MCF 10A (cell line): ENCODE measurements around the gene EIF2B5. TPM values are rescaled to one million over a fixed set of nuclear protein-coding genes. Genes with fewer than 3 reads are reported as not detected.
A peak's percentile ranks its signal among the peaks of the same experiment; 100 is the strongest.

Source experiments
- BruUV-seq: library from RNA; stranded (reverse); fragments of 400-500 nt; replicated peaks from 2 replicates; lab custom pipeline; 2021; lab: Mats Ljungman, UMichigan
- CTCF ChIA-PET: fragments of 300-600 bp; sonication (Branson Sonifier 250); formaldehyde crosslinking; extraction: SDS; loops from one replicate; lab custom pipeline; 2021; ENCODE audit warnings: antibody characterized with exemption, inconsistent platforms; lab: Yijun Ruan, JAX
- POLR2A ChIA-PET: fragments of 300-600, 350-650 bp; sonication (Branson Sonifier 250); formaldehyde crosslinking; extraction: SDS; loops from one replicate; lab custom pipeline; 2020; ENCODE audit warnings: antibody characterized with exemption, inconsistent platforms; lab: Yijun Ruan, JAX
- DNase-seq: peaks from one replicate; pipeline ENCODE4 v3.0.0-alpha.2; 2018; ENCODE audit not compliant: unreplicated experiment
- H3K27ac Mint-ChIP-seq: one replicate; pipeline ENCODE4 v1.8.0; 2022; ENCODE audit warnings: mild to moderate bottlenecking, low read depth, mixed read lengths; ENCODE audit not compliant: unreplicated experiment
- H3K27me3 Mint-ChIP-seq: one replicate; pipeline ENCODE4 v1.8.0; 2022; ENCODE audit warnings: mixed read lengths; ENCODE audit not compliant: insufficient read depth, unreplicated experiment
- H3K36me3 Mint-ChIP-seq: one replicate; pipeline ENCODE4 v1.8.0; 2022; ENCODE audit warnings: mild to moderate bottlenecking, moderate library complexity, mixed read lengths; ENCODE audit not compliant: insufficient read depth, unreplicated experiment
- H3K4me1 Mint-ChIP-seq: one replicate; pipeline ENCODE4 v1.8.0; 2022; ENCODE audit warnings: mixed read lengths; ENCODE audit not compliant: insufficient read depth, unreplicated experiment
- H3K4me3 Mint-ChIP-seq: one replicate; pipeline ENCODE4 v1.8.0; 2022; ENCODE audit warnings: mild to moderate bottlenecking, moderate library complexity, mixed read lengths; ENCODE audit not compliant: unreplicated experiment
- H3K9me3 Mint-ChIP-seq: one replicate; pipeline ENCODE4 v1.8.0; 2022; ENCODE audit warnings: mixed read lengths; ENCODE audit not compliant: unreplicated experiment
- CTCF ChIP-seq: fragments of 200-600 bp; IDR thresholded peaks from one replicate; pipeline ENCODE4 v1.8.0; 2022; ENCODE audit warnings: antibody characterized with exemption, mild to moderate bottlenecking; ENCODE audit not compliant: unreplicated experiment
- intact Hi-C: fragments of 100-400 bp; cut with micrococcal nuclease; formaldehyde crosslinking; loops from 2 replicates; pipeline ENCODE4 v1.14.1; 2022
- total RNA-seq: library from RNA; stranded (reverse); gene quantifications from 2 replicates; pipeline ENCODE4 v1.2.3, GENCODE V29; 2022

EIF2B5 gene
- total RNA-seq, 1 experiment from 2014 or later: 36.1 TPM

DNA sequence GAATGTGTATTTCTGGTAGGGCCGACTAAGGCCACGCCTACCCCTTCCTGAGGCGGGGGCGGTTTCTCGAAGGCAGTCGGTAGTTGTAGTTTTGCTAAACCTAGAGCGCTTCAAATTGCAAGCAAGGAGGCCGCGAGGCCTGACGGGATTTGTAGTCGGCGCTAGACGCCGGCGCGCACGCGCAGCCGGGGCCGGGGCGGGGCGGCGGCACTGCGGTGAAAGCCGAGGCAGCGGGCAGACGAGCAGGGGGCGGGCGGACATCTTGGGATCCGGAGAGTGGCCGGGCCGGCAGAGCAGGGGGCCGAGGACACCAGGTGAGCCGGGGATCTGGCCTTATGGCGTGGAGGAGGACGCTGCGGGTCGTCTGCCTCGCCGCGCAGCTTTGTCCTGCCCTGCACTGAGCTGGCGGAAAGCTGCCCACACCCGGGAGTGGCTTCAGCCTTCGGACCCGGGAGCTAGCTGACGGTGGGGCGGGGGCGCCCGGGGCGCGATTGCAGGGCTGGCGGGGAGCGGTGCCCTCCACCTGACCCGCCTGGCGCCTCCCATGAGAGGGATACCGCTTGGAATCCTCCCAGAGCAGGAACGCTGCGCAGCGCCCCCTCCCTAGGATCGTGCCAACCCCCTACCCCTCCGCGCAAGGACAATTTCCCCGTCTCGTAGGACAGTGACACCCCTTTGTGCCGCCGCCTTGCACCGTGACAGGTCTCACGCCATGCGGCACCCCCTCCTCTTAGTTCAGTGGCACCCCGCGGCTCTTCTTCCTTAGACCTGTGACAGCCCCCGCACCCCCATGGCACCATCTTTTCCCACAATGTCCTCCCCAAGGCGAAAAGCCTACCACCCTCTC is 39.7 kb downstream of the EIF2B5 start, which contains the start of gene AP2M1:
TSS of gene AP2M1 (plus strand) at position 210 of the 847 bp plus-strand sequence. CDS start 2,139 bp downstream, outside the sequence.
- Mint-ChIP-seq H3K27me3 (no peaks in the 10 kb centered on the region), H3K27ac (peak within 1 kb of the TSS; percentile 95), H3K36me3 (peaks cover 29% of the 10 kb centered on the region), H3K9me3 (no peaks in the 10 kb centered on the region), H3K4me3 (peak within 1 kb of the TSS; percentile 100), H3K4me1 (peaks cover 29% of the 10 kb centered on the region)
- no TSS peak for BruUV-seq
- CTCF ChIA-PET: interaction anchor here (0.7 to 1.4 kb wide), 3 partner anchors 10 to 30 kb away, joined by 3 to 4 read pairs (median 3); no protein-coding TSS in a partner anchor
- DNase-seq: peak; percentile 99
- intact Hi-C loops: loop anchor here (2.0 kb wide), 1 partner anchor 18 kb away; no protein-coding TSS in a partner anchor
- POLR2A ChIA-PET: interaction anchor here (0.6 to 4.3 kb wide), 9 partner anchors 10 to 330 kb away, joined by 3 to 31 read pairs (median 4); partner anchors contain the start of genes ABCF3, DVL3 and EIF2B5
- TF ChIP-seq CTCF: no peak

DNA sequence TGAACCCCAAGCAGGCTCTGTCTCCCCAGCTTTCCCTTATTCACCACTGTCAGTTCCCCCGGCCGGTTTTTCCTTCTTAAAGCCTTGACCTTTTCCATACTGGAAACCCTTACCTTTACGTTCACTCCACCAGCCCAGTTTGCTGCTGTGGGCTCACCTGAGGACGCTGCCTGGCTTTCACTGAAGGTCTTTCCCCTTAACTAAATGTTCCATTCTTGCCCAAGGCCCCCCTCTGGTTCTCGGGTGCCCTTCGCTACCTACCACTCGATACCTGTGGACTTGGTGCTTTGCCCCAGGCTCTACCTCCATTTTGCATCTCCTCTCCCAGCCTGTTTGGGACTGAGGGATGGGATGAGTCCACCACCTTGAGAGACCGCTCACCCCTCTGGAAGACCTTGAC is 40.3 kb downstream of the EIF2B5 start:
- Mint-ChIP-seq H3K4me3 (peak overlapping the region; percentile 100), H3K4me1 (peaks cover 29% of the 10 kb centered on the region), H3K27me3 (no peaks in the 10 kb centered on the region), H3K36me3 (peaks cover 36% of the 10 kb centered on the region), H3K27ac (peak overlapping the region; percentile 95), H3K9me3 (no peaks in the 10 kb centered on the region)
- BruUV-seq: no TSS peak
- CTCF ChIA-PET: no interaction called here
- no peak for TF ChIP-seq CTCF
- intact Hi-C loops: loop anchor here (2.0 kb wide), 1 partner anchor 19 kb away; no protein-coding TSS in a partner anchor
- POLR2A ChIA-PET: interaction anchor here (0.8 to 4.3 kb wide), 8 partner anchors 9 to 331 kb away, joined by 3 to 31 read pairs (median 13); partner anchors contain the start of genes ABCF3, DVL3 and EIF2B5
- DNase-seq: peak; percentile 16

DNA sequence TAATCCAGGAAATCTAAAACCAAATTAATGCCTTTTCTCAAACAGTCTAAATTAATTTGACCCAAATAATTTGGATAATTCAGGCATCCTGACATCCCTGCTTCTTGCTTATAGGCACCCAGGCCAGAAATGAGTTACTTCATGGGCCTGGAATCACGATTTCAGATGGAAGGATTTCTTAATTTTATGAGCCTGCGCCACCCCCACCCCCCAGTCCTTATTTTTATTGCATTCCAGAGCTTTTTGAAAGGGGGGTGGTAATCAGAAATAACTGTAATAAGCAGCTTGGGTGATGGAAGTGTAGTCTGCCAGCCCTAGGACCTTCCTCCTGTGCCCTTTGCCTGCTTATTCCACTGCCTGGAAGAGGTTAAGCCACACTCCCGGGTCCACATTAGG is 40.8 kb downstream of the EIF2B5 start:
- Mint-ChIP-seq H3K9me3 (no peaks in the 10 kb centered on the region), H3K27me3 (no peaks in the 10 kb centered on the region), H3K4me3 (peak overlapping the region; percentile 100), H3K4me1 (peaks cover 26% of the 10 kb centered on the region), H3K36me3 (peaks cover 40% of the 10 kb centered on the region), H3K27ac (peak overlapping the region; percentile 95)
- ChIA-PET POLR2A (interaction anchor here (1.0 to 4.3 kb wide), 6 partner anchors 8 to 72 kb away, joined by 3 to 31 read pairs (median 4); partner anchors contain the start of genes ABCF3 and EIF2B5), CTCF (interaction anchor here (0.6 to 1.1 kb wide), 2 partner anchors 258 to 270 kb away, joined by 3 read pairs; no protein-coding TSS in a partner anchor)
- no peak for TF ChIP-seq CTCF
- DNase-seq: no peak
- BruUV-seq: TSS peak; percentile 15
- intact Hi-C loops: loop anchor here (2.0 kb wide), 1 partner anchor 19 kb away; no protein-coding TSS in a partner anchor
